HEK293 (cell line): ENCODE data around the gene ABL2.

ENCODE experiments used
- CTCF ChIP-seq: fragments of 450-650 bp; formaldehyde crosslinking; IDR thresholded peaks from 2 replicates; pipeline ENCODE4 v1.5.1; 2016; ENCODE audit warnings: missing biosample characterization, missing genetic modification characterization
- KLF8 ChIP-seq: fragments of 450-650 bp; formaldehyde crosslinking; IDR thresholded peaks from 2 replicates; pipeline ENCODE4 v1.5.1; 2016; ENCODE audit warnings: missing biosample characterization, missing genetic modification characterization
- PATZ1 ChIP-seq: fragments of 450-650 bp; formaldehyde crosslinking; IDR thresholded peaks from 2 replicates; pipeline ENCODE4 v1.5.1; 2016; ENCODE audit warnings: missing biosample characterization, missing genetic modification characterization
- PRDM4 ChIP-seq: fragments of 450-650 bp; formaldehyde crosslinking; IDR thresholded peaks from 2 replicates; pipeline ENCODE4 v1.5.1; 2017; ENCODE audit warnings: missing biosample characterization, missing genetic modification characterization
- REST ChIP-seq: fragments of 450-650 bp; formaldehyde crosslinking; IDR thresholded peaks from 2 replicates; pipeline ENCODE4 v1.5.1; 2016; ENCODE audit warnings: missing biosample characterization, missing genetic modification characterization
- ZNF660 ChIP-seq: fragments of 450-650 bp; IDR thresholded peaks from 2 replicates; pipeline ENCODE4 v1.5.1; 2018; ENCODE audit warnings: missing biosample characterization, mild to moderate bottlenecking, missing genetic modification characterization

- no peak for TF ChIP-seq ZNF660 (tag by site-specific recombination)
- TF ChIP-seq REST = no peak
- TF ChIP-seq PATZ1 (tag by site-specific recombination) = no peak
- no peak for TF ChIP-seq CTCF (tag by site-specific recombination)
- no peak for TF ChIP-seq KLF8 (tag by site-specific recombination)
- TF ChIP-seq PRDM4 = no peak
Observed at GRCh38 chr1:179230721-179231120, 1.2 kb upstream of the ABL2 start.
